Astrocyte (in vitro differentiated cells and primary cell): ENCODE measurements around the gene FADS2. TPM values are rescaled to one million over a fixed set of nuclear protein-coding genes. Genes with fewer than 3 reads are reported as not detected.
A peak's percentile ranks its signal among the peaks of the same experiment; 100 is the strongest.

Experiments used
- DNase-seq: peaks from one replicate; pipeline ENCODE4 v3.0.0-alpha.2; 2010; ENCODE audit warnings: low read depth
- FAIRE-seq: peaks from 2 replicates; lab custom pipeline; 2011; peaks lifted over from hg19 to GRCh38; lab: Jason Lieb, UNC
- H2AFZ ChIP-seq: 2 replicates; pipeline ENCODE4 v1.6.0; 2012; ENCODE audit warnings: low read depth, low read length, inconsistent platforms
- H3K27ac ChIP-seq: 2 replicates; pipeline ENCODE4 v1.5.1; 2011; ENCODE audit warnings: low read depth, low read length, inconsistent platforms
- H3K27me3 ChIP-seq: 2 replicates; pipeline ENCODE4 v1.6.0; 2011; ENCODE audit warnings: low read length, inconsistent platforms; ENCODE audit not compliant: insufficient read depth
- H3K36me3 ChIP-seq: 2 replicates; pipeline ENCODE4 v1.5.1; 2011; ENCODE audit warnings: low read length, inconsistent platforms; ENCODE audit not compliant: insufficient read depth
- H3K4me1 ChIP-seq: 2 replicates; pipeline ENCODE4 v1.5.1; 2011; ENCODE audit warnings: low read length, inconsistent platforms; ENCODE audit not compliant: insufficient read depth
- H3K4me2 ChIP-seq: 2 replicates; pipeline ENCODE4 v1.6.0; 2012; ENCODE audit warnings: low read length, inconsistent platforms
- H3K4me3 ChIP-seq: 2 replicates; pipeline ENCODE4 v1.5.1; 2011; ENCODE audit warnings: low read depth, mild to moderate bottlenecking, low read length, inconsistent platforms; ENCODE audit not compliant: insufficient read depth
- H3K79me2 ChIP-seq: 2 replicates; pipeline ENCODE4 v1.6.0; 2012; ENCODE audit warnings: mild to moderate bottlenecking, low read length, inconsistent platforms; ENCODE audit not compliant: insufficient read depth
- H3K9ac ChIP-seq: 2 replicates; pipeline ENCODE4 v1.6.0; 2012; ENCODE audit warnings: mild to moderate bottlenecking, low read length, inconsistent platforms
- H3K9me3 ChIP-seq: 2 replicates; pipeline ENCODE4 v1.5.1; 2012; ENCODE audit warnings: low read depth, mild to moderate bottlenecking, low read length, inconsistent platforms; ENCODE audit not compliant: insufficient read depth
- H4K20me1 ChIP-seq: 2 replicates; pipeline ENCODE4 v1.6.0; 2012; ENCODE audit warnings: low read length, inconsistent platforms; ENCODE audit not compliant: insufficient read depth
- H3K27ac Mint-ChIP-seq: one replicate; pipeline ENCODE4 v1.8.0; 2021; ENCODE audit warnings: mild to moderate bottlenecking, mixed read lengths; ENCODE audit not compliant: unreplicated experiment
- H3K27me3 Mint-ChIP-seq: one replicate; pipeline ENCODE4 v1.8.0; 2021; ENCODE audit warnings: low read depth, mixed read lengths; ENCODE audit not compliant: unreplicated experiment
- H3K36me3 Mint-ChIP-seq: one replicate; pipeline ENCODE4 v1.8.0; 2021; ENCODE audit warnings: low read depth, mixed read lengths; ENCODE audit not compliant: unreplicated experiment
- H3K4me1 Mint-ChIP-seq: one replicate; pipeline ENCODE4 v1.8.0; 2021; ENCODE audit warnings: low read depth, mixed read lengths; ENCODE audit not compliant: unreplicated experiment
- H3K4me3 Mint-ChIP-seq: one replicate; pipeline ENCODE4 v1.8.0; 2021; ENCODE audit warnings: mild to moderate bottlenecking, moderate library complexity, mixed read lengths; ENCODE audit not compliant: unreplicated experiment
- H3K9me3 Mint-ChIP-seq: one replicate; pipeline ENCODE4 v1.8.0; 2021; ENCODE audit warnings: mild to moderate bottlenecking, mixed read lengths; ENCODE audit not compliant: unreplicated experiment
- CTCF ChIP-seq: IDR thresholded peaks from 2 replicates; pipeline ENCODE4 v1.5.1; 2011; ENCODE audit warnings: low read depth, mild to moderate bottlenecking, inconsistent platforms, low read length, moderate library complexity; ENCODE audit not compliant: insufficient read depth
- EZH2 ChIP-seq: IDR thresholded peaks from 2 replicates; pipeline ENCODE4 v1.6.1; 2012; ENCODE audit warnings: mild to moderate bottlenecking, low read length, inconsistent platforms; ENCODE audit not compliant: insufficient read depth
- total RNA-seq: library from RNA; stranded (reverse); gene quantifications from 2 replicates; pipeline ENCODE4 v1.2.1, GENCODE V29; 2021

FADS2 gene
- total RNA-seq, 1 donor from 2014 or later: 287 TPM

GRCh38 chr11:61866958-61867343, 38.9 kb downstream of the FADS2 start:
- Mint-ChIP-seq H3K9me3 (no peaks in the 10 kb centered on the region), H3K4me1 (peaks cover 3% of the 10 kb centered on the region), H3K27me3 (no peaks in the 10 kb centered on the region), H3K36me3 (peaks cover 7% of the 10 kb centered on the region), H3K4me3 (no peak overlapping the region), H3K27ac (no peak overlapping the region)
- TF ChIP-seq EZH2: no peak
- no peak for TF ChIP-seq CTCF
- H3K27ac ChIP-seq: no peak overlapping the region
- H3K79me2 ChIP-seq: no peaks in the 10 kb centered on the region
- no peak overlapping the region for H3K4me2 ChIP-seq
- no peak overlapping the region for H3K9ac ChIP-seq
- H3K4me1 ChIP-seq: peaks cover 9% of the 10 kb centered on the region
- peaks cover 7% of the 10 kb centered on the region for H4K20me1 ChIP-seq
- H3K36me3 ChIP-seq: no peaks in the 10 kb centered on the region
- DNase-seq: no peak
- no peak overlapping the region for H2AFZ ChIP-seq
- no peaks in the 10 kb centered on the region for H3K9me3 ChIP-seq
- no peak overlapping the region for H3K4me3 ChIP-seq
- no peak for FAIRE-seq
- H3K27me3 ChIP-seq: no peaks in the 10 kb centered on the region

GRCh38 chr11:61868571-61869428, 40.7 kb downstream of the FADS2 start:
- Mint-ChIP-seq H3K4me1 (peaks cover 3% of the 10 kb centered on the region), H3K27me3 (peaks cover 5% of the 10 kb centered on the region), H3K36me3 (peaks cover 7% of the 10 kb centered on the region), H3K27ac (no peak overlapping the region), H3K4me3 (no peak overlapping the region), H3K9me3 (no peaks in the 10 kb centered on the region)
- Histone ChIP-seq H2AFZ (no peak overlapping the region), H3K27ac (no peak overlapping the region), H4K20me1 (peaks cover 7% of the 10 kb centered on the region), H3K9me3 (no peaks in the 10 kb centered on the region), H3K4me2 (no peak overlapping the region), H3K36me3 (no peaks in the 10 kb centered on the region), H3K9ac (no peak overlapping the region), H3K4me3 (no peak overlapping the region), H3K27me3 (no peaks in the 10 kb centered on the region), H3K79me2 (no peaks in the 10 kb centered on the region), H3K4me1 (peaks cover 9% of the 10 kb centered on the region)
- DNase-seq (no peak), FAIRE-seq (no peak)
- TF ChIP-seq EZH2: no peak
- no peak for TF ChIP-seq CTCF

- Histone ChIP-seq H3K4me2 (no peak overlapping the region), H3K9ac (no peak overlapping the region), H3K4me3 (no peak overlapping the region), H3K9me3 (no peaks in the 10 kb centered on the region), H3K79me2 (no peaks in the 10 kb centered on the region), H3K4me1 (peaks cover 9% of the 10 kb centered on the region), H2AFZ (no peak overlapping the region), H3K27me3 (no peaks in the 10 kb centered on the region), H4K20me1 (peaks cover 7% of the 10 kb centered on the region), H3K27ac (no peak overlapping the region), H3K36me3 (no peaks in the 10 kb centered on the region)
- TF ChIP-seq EZH2 (no peak), CTCF (no peak)
- no peak for FAIRE-seq
- Mint-ChIP-seq H3K27ac (peak overlapping the region; percentile 58), H3K4me1 (peaks cover 3% of the 10 kb centered on the region), H3K36me3 (peaks cover 10% of the 10 kb centered on the region), H3K4me3 (no peak overlapping the region), H3K27me3 (peaks cover 6% of the 10 kb centered on the region), H3K9me3 (peaks cover 3% of the 10 kb centered on the region)
- DNase-seq: no peak
Observed at GRCh38 chr11:61869429-61869707, 41.3 kb downstream of the FADS2 start.
